Measurements from ENCODE around the gene ZDHHC3. TPM values are rescaled to one million over a fixed set of nuclear protein-coding genes. Genes with fewer than 3 reads are reported as not detected.
A peak's percentile ranks its signal among the peaks of the same experiment; 100 is the strongest.

Gene ZDHHC3
- total RNA-seq, 1 experiment from 2014 or later = 58.0 TPM

- no peak for TF ChIP-seq NR2C2 (CRISPR knock-in tag; IDR thresholded peaks at IDR 0.05)
- no peak for TF ChIP-seq AFF4 (CRISPR knock-in tag; IDR thresholded peaks at IDR 0.05; ENCODE audit: borderline replicate concordance)
- TF ChIP-seq IRF1 (CRISPR knock-in tag; IDR thresholded peaks at IDR 0.05) = no peak
- TF ChIP-seq NFE2L1 (CRISPR knock-in tag; IDR thresholded peaks at IDR 0.05) = no peak
- TF ChIP-seq ATF6 (CRISPR knock-in tag; IDR thresholded peaks at IDR 0.05) = no peak
- no peak for TF ChIP-seq MYBL2 (CRISPR knock-in tag; IDR thresholded peaks at IDR 0.05)
- TF ChIP-seq NR1H2 (CRISPR knock-in tag; IDR thresholded peaks at IDR 0.05) = no peak
- no peak for TF ChIP-seq AR (CRISPR knock-in tag; IDR thresholded peaks at IDR 0.05)
- TF ChIP-seq USF2 (CRISPR knock-in tag; IDR thresholded peaks at IDR 0.05) = no peak
These were observed 73.3 kb downstream of the ZDHHC3 start (continued) for GRCh38 chr3:44902628-44903027.

- ChIA-PET POLR2A (no interaction called here), CTCF (interaction anchor here (1.4 to 1.8 kb wide), 2 partner anchors 14 to 16 kb away, joined by 5 to 6 read pairs; no protein-coding TSS in a partner anchor)
- no peak for DNase-seq (ENCODE audit: low spot score)
- Mint-ChIP-seq H3K27ac (no peak overlapping the region), H3K36me3 (no peaks in the 10 kb centered on the region), H3K9me3 (no peaks in the 10 kb centered on the region), H3K4me3 (no peak overlapping the region), H3K27me3 (ENCODE audit: low read depth) (peaks cover 5% of the 10 kb centered on the region; the same call in 1 of the 2 replicates), H3K4me1 (peaks cover 21% of the 10 kb centered on the region)
- peak; percentile 52 for ATAC-seq
- TF ChIP-seq ZNF425 (CRISPR knock-in tag; conservative IDR thresholded peaks at IDR 0.05) = no peak
- no peak for TF ChIP-seq ZNF232 (CRISPR knock-in tag; IDR thresholded peaks at IDR 0.05)
These were observed 76.1 kb downstream of the ZDHHC3 start for GRCh38 chr3:44899683-44900367.
